ENCODE results near the gene CRYGS.
"Not testable (repeated sequence)": the region's sequence is repeated elsewhere in the genome, so short reads cannot be mapped to it uniquely, and the experiment has no call there.

CRYGS gene

DNA sequence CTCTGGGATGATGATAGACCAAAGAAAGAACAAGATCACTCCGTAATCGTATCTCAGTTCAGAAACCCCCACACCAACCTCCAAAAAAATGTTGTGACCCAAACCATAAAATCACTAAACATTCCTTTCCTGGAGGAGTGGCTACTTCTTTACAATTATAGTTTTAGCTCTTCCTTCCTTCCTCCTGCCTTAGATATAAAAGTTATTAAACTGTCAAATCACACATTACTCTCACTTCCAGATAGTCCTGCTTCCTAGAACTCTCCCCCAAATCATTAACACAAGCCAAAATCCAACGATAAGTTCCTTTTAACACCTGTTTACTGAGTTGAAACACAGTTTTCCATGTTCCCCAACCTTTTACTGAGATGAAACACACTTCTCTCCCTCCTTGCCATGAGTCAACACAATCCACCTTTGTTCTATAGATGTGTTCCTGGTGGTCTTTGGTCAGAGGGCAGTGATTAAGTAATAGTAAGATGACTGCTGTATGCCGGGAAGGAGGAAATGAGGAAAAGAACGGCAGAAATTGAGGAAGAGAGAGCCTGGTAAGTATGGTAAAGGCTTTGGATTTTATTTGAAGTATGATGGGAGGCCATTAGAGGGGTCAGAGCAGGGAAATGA, 8.3 kb upstream of the CRYGS start:
- H3K79me2 ChIP-seq (ENCODE audit: control insufficient read depth, insufficient read depth, low read length, unreplicated experiment): no peaks in the 10 kb centered on the region
- H3K4me3 ChIP-seq (ENCODE audit: low read depth, low read length): no peak overlapping the region
- H3K27ac ChIP-seq (ENCODE audit: low read depth, low read length): no peak overlapping the region
- peaks cover 22% of the 10 kb centered on the region for H3K36me3 ChIP-seq (ENCODE audit: insufficient read depth, low read length)
- no peaks in the 10 kb centered on the region for H3K27me3 ChIP-seq (ENCODE audit: insufficient read depth, low read length)
- H3K4me1 ChIP-seq (ENCODE audit: control insufficient read depth, insufficient read depth, low read length, unreplicated experiment): no peaks in the 10 kb centered on the region
- H2AFZ ChIP-seq (ENCODE audit: low read length, unreplicated experiment): no peak overlapping the region

DNA sequence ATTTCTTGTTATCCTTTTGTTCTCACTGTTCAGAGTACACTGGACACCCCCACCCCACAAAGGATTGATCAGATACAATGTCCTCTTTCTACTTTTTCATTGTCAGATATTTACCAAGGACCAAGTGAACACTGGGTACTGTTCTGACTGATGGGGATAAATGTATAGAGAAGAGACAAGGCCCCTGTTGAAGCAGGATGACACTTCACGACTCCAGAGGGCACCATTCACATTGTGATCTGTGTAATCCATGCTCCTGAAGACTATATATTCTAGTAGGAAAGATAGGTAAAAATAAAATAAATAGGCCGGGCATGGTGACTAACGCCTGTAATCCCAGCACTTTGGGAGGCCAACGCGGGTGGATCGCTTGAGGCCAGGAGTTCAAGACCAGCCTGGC, 7.2 kb upstream of the CRYGS start:
- H3K4me1 ChIP-seq (ENCODE audit: control insufficient read depth, insufficient read depth, low read length, unreplicated experiment): no peaks in the 10 kb centered on the region
- no peak overlapping the region for H3K4me3 ChIP-seq (ENCODE audit: low read depth, low read length)
- H3K27ac ChIP-seq (ENCODE audit: low read depth, low read length): no peak overlapping the region
- no peak overlapping the region for H2AFZ ChIP-seq (ENCODE audit: low read length, unreplicated experiment)
- no peaks in the 10 kb centered on the region for H3K27me3 ChIP-seq (ENCODE audit: insufficient read depth, low read length)
- no peaks in the 10 kb centered on the region for H3K79me2 ChIP-seq (ENCODE audit: control insufficient read depth, insufficient read depth, low read length, unreplicated experiment)
- H3K36me3 ChIP-seq (ENCODE audit: insufficient read depth, low read length): peaks cover 14% of the 10 kb centered on the region

- Histone ChIP-seq H3K36me3 (ENCODE audit: insufficient read depth, low read length) (peaks cover 14% of the 10 kb centered on the region), H3K4me3 (ENCODE audit: low read depth, low read length) (no peak overlapping the region)
These were observed 5.3 kb upstream of the CRYGS start for GRCh38 chr3:186549497-186549896.

GRCh38 chr3:186540835-186541226, 3.3 kb downstream of the CRYGS start:
- Histone ChIP-seq H3K27ac (ENCODE audit: low read depth, low read length) (peak overlapping the region; percentile 60), H3K4me1 (ENCODE audit: control insufficient read depth, insufficient read depth, low read length, unreplicated experiment) (peaks cover 37% of the 10 kb centered on the region), H3K79me2 (ENCODE audit: control insufficient read depth, insufficient read depth, low read length, unreplicated experiment) (no peaks in the 10 kb centered on the region), H3K36me3 (ENCODE audit: insufficient read depth, low read length) (0 out of 2 replicates have a peak, but pooled peaks cover 5% of the 10 kb centered on the region), H2AFZ (ENCODE audit: low read length, unreplicated experiment) (no peak overlapping the region), H3K27me3 (ENCODE audit: insufficient read depth, low read length) (no peaks in the 10 kb centered on the region), H3K4me3 (ENCODE audit: low read depth, low read length) (no peak overlapping the region)

More at GRCh38 chr3:186549497-186549896, 5.3 kb upstream of the CRYGS start:
- peaks cover 2% of the 10 kb centered on the region for H3K4me1 ChIP-seq (ENCODE audit: control insufficient read depth, insufficient read depth, low read length, unreplicated experiment)
- H2AFZ ChIP-seq (ENCODE audit: low read length, unreplicated experiment): no peak overlapping the region
- H3K27me3 ChIP-seq (ENCODE audit: insufficient read depth, low read length): no peaks in the 10 kb centered on the region
- no peaks in the 10 kb centered on the region for H3K79me2 ChIP-seq (ENCODE audit: control insufficient read depth, insufficient read depth, low read length, unreplicated experiment)
- no peak overlapping the region for H3K27ac ChIP-seq (ENCODE audit: low read depth, low read length)

DNA sequence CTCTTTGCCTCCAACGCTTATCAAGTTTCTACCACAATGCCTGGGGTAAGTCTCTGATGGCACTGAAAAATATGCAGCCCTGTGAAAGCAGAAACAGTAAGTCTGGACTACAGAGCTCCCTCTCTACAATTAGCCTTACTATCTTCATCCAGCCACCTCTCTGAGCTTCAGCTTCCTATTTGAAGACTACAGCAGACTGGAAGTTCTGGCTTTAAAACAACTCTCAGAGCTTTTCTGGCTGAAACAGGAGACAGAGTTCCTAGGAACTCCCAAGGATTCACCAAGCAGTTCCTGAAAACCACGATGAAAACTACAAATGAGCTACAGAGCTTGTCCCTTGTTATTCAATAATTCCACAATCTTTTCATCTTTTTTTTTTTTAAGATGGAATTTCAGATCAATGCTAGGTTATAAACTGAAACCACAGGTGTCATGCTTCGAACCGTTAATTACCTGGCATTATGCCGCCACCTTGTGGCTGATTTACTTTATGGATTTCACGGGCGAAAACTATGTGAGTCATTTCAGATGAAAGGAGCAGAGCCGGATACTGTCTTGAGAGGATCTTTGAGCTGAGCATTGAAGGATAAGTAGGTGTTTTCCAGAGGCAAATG, 3.9 kb downstream of the CRYGS start:
- Histone ChIP-seq H3K4me3 (ENCODE audit: low read depth, low read length) (no peak overlapping the region), H3K36me3 (ENCODE audit: insufficient read depth, low read length) (0 out of 2 replicates have a peak, but pooled peaks cover 5% of the 10 kb centered on the region), H3K4me1 (ENCODE audit: control insufficient read depth, insufficient read depth, low read length, unreplicated experiment) (peaks cover 37% of the 10 kb centered on the region), H3K27me3 (ENCODE audit: insufficient read depth, low read length) (no peaks in the 10 kb centered on the region), H3K27ac (ENCODE audit: low read depth, low read length) (peak overlapping the region; percentile 60), H3K79me2 (ENCODE audit: control insufficient read depth, insufficient read depth, low read length, unreplicated experiment) (no peaks in the 10 kb centered on the region), H2AFZ (ENCODE audit: low read length, unreplicated experiment) (no peak overlapping the region)

- Histone ChIP-seq H3K36me3 (ENCODE audit: insufficient read depth, low read length) (0 out of 2 replicates have a peak, but pooled peaks cover under 1% of the 10 kb centered on the region), H2AFZ (ENCODE audit: low read length, unreplicated experiment) (no peak overlapping the region), H3K27ac (ENCODE audit: low read depth, low read length) (no peak overlapping the region), H3K27me3 (ENCODE audit: insufficient read depth, low read length) (no peaks in the 10 kb centered on the region), H3K79me2 (ENCODE audit: control insufficient read depth, insufficient read depth, low read length, unreplicated experiment) (no peaks in the 10 kb centered on the region), H3K4me3 (ENCODE audit: low read depth, low read length) (no peak overlapping the region), H3K4me1 (ENCODE audit: control insufficient read depth, insufficient read depth, low read length, unreplicated experiment) (peaks cover 30% of the 10 kb centered on the region)
These were observed 5.4 kb downstream of the CRYGS start for GRCh38 chr3:186538779-186539178.

GRCh38 chr3:186536883-186537844, 7.0 kb downstream of the CRYGS start:
- no peaks in the 10 kb centered on the region for H3K27me3 ChIP-seq (ENCODE audit: insufficient read depth, low read length)
- no peak overlapping the region for H2AFZ ChIP-seq (ENCODE audit: low read length, unreplicated experiment)
- H3K79me2 ChIP-seq (ENCODE audit: control insufficient read depth, insufficient read depth, low read length, unreplicated experiment): no peaks in the 10 kb centered on the region
- no peak overlapping the region for H3K4me3 ChIP-seq (ENCODE audit: low read depth, low read length)
- H3K36me3 ChIP-seq (ENCODE audit: insufficient read depth, low read length): no peaks in the 10 kb centered on the region
- H3K27ac ChIP-seq (ENCODE audit: low read depth, low read length): no peak overlapping the region
- H3K4me1 ChIP-seq (ENCODE audit: control insufficient read depth, insufficient read depth, low read length, unreplicated experiment): peaks cover 28% of the 10 kb centered on the region

DNA sequence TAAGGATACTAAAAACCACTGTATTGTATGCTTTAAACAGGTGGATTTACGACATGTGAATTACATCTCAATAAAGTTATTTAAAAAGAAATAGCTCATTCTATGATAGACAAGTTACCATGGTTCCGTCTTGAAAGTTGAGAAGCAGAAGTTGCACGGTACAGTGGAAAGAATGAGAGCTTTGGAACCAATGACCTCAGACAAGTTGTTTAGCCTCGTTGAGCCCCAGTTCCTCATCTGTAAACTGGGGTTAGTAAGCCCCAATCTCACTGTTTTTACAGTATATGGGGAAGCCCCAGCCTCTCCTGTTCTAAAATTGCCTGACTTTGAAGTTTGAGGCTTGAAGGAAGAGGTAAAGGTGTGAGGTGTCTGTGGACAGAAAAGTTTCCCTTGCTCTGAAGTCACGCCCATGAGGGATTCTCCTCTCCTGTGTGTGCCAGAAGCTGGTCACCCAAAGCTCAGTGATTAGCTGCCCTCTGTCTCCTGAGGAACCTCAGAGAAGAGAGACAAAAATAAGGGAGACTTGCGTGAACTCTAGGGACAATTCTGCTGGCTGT, 10.0 kb downstream of the CRYGS start:
- no peak overlapping the region for H3K4me3 ChIP-seq (ENCODE audit: low read depth, low read length)
- peaks cover 12% of the 10 kb centered on the region for H3K4me1 ChIP-seq (ENCODE audit: control insufficient read depth, insufficient read depth, low read length, unreplicated experiment)
- no peak overlapping the region for H2AFZ ChIP-seq (ENCODE audit: low read length, unreplicated experiment)
- H3K36me3 ChIP-seq (ENCODE audit: insufficient read depth, low read length): no peaks in the 10 kb centered on the region
- no peak overlapping the region for H3K27ac ChIP-seq (ENCODE audit: low read depth, low read length)
- no peaks in the 10 kb centered on the region for H3K79me2 ChIP-seq (ENCODE audit: control insufficient read depth, insufficient read depth, low read length, unreplicated experiment)
- H3K27me3 ChIP-seq (ENCODE audit: insufficient read depth, low read length): no peaks in the 10 kb centered on the region

- no peaks in the 10 kb centered on the region for H3K27me3 ChIP-seq (ENCODE audit: insufficient read depth, low read length)
- H3K36me3 ChIP-seq (ENCODE audit: insufficient read depth, low read length): no peaks in the 10 kb centered on the region
- no peaks in the 10 kb centered on the region for H3K79me2 ChIP-seq (ENCODE audit: control insufficient read depth, insufficient read depth, low read length, unreplicated experiment)
- H3K27ac ChIP-seq (ENCODE audit: low read depth, low read length): no peak overlapping the region
- H3K4me3 ChIP-seq (ENCODE audit: low read depth, low read length): no peak overlapping the region
- no peak overlapping the region for H2AFZ ChIP-seq (ENCODE audit: low read length, unreplicated experiment)
- H3K4me1 ChIP-seq (ENCODE audit: control insufficient read depth, insufficient read depth, low read length, unreplicated experiment): peaks cover 11% of the 10 kb centered on the region
These were observed 11.5 kb downstream of the CRYGS start for GRCh38 chr3:186532598-186533072.

DNA sequence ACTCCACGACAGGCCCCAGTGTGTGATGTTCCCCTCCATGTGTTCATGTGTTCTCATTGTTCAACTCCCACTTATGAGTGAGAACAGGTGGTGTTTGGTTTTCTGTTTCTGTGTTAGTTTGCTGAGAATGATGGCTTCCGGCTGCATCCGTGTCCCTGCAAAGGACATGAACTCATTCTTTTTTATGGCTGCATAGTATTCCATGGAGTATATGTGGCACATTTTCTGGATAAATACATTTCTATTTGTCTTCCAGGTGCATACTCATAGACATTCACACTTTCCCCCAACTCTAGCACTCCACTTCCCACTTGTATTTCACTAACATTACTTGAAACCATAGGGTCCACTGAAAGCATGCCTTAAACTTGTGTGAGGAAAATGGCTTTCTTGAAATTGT, 12.5 kb downstream of the CRYGS start:
- not testable (repeated sequence) for H3K4me3 ChIP-seq (ENCODE audit: low read depth, low read length); H3K27me3 ChIP-seq (ENCODE audit: insufficient read depth, low read length); H3K4me1 ChIP-seq (ENCODE audit: control insufficient read depth, insufficient read depth, low read length, unreplicated experiment); H2AFZ ChIP-seq (ENCODE audit: low read length, unreplicated experiment); H3K36me3 ChIP-seq (ENCODE audit: insufficient read depth, low read length); H3K27ac ChIP-seq (ENCODE audit: low read depth, low read length); H3K79me2 ChIP-seq (ENCODE audit: control insufficient read depth, insufficient read depth, low read length, unreplicated experiment)

All from ACC112 (cell line).